Testis (tissue), 2 donors: ENCODE data around the gene PTPN7.

ENCODE experiments used
- CTCF ChIP-seq, 3 experiments: fragments of 450-650 bp in 2 of 3; fragments of 200-600 bp in 1 of 3; sonication (generic) in 1 of 3; IDR thresholded peaks; one replicate each; pipeline ENCODE4 v1.5.1; 2016 to 2019; ENCODE audit warnings: antibody characterized with exemption in 3 of 3, mild to moderate bottlenecking in 2 of 3, moderate library complexity in 1 of 3
- POLR2A ChIP-seq: fragments of 450-650 bp; IDR thresholded peaks from one replicate; pipeline ENCODE4 v1.6.1; 2017; ENCODE audit warnings: antibody characterized with exemption, mild to moderate bottlenecking, moderate library complexity

GRCh38 chr1:202127061-202127460, 33.3 kb downstream of the PTPN7 start:
- TF ChIP-seq CTCF (IDR thresholded peaks at IDR 0.05) (no peak), POLR2A (no peak)
